ENCODE measurements around the gene MORN1.
"Not testable (repeated sequence)": the region's sequence is repeated elsewhere in the genome, so short reads cannot be mapped to it uniquely, and the experiment has no call there.

The MORN1 gene

DNA sequence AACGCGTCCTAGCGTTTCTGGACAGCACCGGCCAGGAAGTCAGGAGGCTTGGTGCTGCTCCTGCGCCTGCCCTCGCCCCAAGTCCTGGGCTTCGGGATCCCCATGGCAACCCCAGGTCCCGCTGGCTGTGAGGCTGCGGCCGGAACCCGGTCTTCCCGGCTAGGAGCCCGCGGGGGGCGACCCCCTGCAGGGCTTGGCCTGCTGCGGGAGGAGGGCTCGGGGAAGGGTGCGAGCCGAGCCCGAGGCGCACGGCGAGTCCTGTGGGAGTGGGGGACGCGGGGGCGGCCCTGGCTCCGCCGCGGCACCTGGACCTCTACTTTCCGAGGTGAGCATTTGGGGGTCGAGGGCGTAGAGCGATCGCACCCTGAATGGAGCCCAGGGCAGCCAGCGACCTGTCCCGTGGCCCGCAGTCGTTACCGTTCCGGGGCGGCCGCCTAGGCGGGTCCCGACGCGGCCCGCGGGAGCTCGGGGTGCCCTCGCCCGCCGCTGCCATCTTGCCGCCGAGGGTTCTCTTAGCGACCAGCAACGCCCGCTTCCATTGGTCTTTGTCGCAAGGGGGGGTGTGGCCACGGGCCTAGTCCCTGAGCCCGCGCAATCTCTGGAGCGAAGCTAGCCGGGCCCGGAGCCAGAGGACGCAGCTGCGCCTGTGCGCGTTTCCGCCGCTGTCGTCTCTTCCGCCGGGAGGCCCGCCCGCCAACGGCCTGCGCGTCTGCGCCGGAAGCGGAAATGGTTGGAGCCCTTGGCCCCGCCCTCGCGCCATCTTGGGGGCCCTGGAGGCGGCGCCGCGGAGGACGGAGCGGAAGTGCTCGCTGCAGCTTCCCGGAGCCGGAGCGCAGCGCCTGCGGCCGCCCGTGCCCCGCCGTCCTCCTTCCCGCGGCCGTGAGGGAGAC, at the start of gene MORN1, which contains the start of gene RER1:
MORN1 (minus strand) TSS at position 514 of the 890 bp plus-strand sequence; CDS start at position 493, 21 bp downstream.
RER1 (plus strand) TSS at position 801 of the 890 bp plus-strand sequence. CDS start 3,950 bp downstream, outside the sequence.
- peak; percentile 98 for DNase-seq

DNA sequence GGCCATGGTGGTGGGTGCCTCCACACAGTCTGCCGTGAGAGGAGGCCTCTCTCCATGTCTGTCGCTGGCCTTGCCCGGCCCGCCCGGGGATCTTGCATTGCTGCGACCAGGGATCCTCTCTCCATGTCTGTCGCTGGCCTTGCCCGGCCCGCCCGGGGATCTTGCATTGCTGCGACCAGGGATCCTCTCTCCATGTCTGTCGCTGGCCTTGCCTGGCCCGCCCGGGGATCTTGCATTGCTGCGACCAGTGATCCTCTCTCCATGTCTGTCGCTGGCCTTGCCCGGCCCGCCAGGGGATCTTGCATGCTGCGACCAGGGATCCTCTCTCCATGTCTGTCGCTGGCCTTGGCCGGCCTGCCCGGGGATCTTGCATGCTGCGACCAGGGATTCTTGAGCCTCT, 49.0 kb upstream of the MORN1 start:
- not testable (repeated sequence) for DNase-seq

DNA sequence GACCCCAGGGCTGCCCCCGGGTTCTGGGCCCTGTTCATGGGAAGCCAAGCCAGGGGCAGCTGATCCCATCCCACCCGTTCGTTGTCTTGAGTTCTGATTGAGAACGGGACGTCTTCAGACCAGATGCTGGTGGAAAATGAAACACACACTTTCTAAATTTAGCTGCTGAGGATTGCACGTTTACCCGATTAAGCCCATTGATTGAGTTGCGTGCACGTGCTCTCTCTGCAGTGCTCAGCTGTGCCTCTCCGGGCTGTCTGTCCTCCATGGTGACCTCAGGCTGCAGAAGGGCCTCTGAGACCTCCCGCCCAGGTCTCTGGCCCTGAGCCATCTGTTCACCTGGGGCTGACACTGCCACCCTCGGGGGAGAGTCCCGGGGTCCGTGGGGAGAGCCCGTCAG, 48.0 kb upstream of the MORN1 start:
- DNase-seq = no peak

DNA sequence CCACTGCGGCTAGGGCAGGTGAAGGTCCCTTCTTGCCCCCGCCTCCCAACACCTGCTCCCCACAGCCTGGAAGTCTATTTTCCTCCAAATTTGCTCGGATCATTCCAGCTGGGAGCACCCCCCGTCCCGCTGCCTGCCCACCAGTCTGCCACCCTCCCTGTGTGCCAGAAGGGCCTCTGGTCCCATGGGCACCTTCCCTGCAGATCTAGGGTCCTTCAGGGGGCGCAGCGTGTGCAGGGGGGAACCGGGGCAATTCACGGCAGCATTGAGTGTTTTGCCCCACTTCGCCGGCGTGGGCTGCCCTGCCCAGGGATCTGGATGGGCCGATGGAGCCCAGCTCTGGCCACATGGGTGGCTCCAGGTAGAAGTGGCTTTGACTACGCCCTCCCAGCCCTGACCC, 47.3 kb upstream of the MORN1 start:
- no peak for DNase-seq

DNA sequence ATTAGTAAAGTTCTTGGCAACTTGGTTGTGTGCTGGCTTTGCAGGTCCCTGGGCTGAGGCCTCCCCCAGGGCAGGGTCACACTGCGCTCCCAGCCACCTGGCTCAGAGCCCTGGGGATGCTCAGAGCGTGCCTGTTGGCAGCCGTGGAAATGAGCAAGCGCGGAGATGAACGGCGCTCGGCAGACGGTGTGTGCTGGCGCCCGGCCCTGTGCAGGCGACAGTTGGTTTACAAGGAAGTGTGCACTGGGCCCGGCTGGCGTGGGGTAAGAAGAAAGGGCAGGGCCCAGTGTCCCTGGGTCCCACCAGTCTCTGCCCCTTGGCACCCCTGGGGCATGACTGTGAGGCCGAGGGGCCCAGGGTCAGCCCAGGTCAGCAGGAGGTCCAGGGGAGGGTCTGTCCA, 46.7 kb upstream of the MORN1 start:
- no peak for DNase-seq

DNA sequence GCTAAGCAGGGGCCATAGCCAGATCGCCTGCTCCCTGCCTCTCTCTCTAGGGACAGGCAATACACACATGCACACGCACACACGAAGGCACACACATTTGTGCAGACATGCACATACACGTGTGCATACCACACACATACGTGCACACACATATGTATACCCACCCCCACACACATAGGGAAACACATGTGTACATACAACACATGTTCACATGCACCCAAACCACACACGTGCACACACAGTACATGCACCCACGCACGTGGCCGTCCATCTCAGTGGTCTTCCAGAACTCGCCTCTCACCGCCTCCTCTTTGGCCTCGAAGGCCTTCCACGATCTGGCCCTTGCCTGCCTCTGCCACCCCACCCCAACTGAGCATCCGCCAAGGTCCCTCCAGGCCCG, 46.3 kb upstream of the MORN1 start:
- no peak for DNase-seq

DNA sequence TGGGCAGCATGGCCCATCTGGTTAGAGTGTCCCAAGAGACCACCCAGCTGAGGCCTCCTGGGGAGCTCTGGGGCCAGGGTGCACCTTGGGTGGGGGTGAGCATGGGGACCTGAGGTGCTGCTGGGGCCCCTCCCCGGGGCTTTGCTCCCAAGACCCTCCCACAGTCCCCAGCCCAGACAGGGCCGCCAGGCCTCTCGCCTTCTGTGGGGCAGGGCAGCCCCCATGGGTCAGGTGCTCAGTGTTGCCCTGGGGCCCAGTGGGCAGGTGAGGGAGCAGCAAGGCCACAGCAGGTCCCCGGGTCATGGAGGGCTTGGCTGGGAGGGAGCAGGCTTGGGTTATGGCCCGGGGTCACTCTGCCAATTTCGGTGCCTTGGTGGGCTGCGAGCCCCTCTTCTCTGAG, 45.5 kb upstream of the MORN1 start:
- DNase-seq = no peak

DNA sequence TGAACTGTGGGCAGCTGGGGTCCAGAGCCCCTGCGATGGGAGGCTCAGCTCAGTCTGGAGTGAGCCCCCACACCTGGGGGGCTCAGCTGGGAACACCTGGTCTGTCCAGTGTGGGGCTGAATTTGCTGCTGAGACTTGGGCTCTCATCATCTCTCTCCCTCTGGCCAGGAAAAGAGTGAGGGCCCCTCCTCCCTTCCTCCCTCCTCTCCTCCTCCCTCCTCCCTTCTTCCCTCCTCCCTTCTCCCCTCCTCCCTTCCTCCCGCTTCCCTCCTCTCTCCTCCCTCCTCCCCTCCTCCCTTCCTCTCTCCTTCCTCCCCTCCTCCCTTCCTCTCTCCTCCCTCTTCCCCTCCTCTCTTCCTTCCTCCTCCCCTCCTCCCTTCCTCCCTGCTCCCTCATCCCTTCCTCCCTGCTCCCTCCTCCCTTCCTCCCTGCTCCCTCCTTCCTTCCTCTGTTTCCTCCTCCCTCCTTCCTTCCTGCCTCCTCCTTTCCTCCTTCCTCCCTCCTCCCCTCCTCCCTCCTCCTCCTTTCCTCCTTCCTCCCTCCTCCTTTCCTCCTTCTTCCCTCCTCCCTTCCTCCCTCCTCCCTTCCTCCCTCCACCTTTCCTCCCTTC, 44.5 kb upstream of the MORN1 start:
- no peak for DNase-seq

DNA sequence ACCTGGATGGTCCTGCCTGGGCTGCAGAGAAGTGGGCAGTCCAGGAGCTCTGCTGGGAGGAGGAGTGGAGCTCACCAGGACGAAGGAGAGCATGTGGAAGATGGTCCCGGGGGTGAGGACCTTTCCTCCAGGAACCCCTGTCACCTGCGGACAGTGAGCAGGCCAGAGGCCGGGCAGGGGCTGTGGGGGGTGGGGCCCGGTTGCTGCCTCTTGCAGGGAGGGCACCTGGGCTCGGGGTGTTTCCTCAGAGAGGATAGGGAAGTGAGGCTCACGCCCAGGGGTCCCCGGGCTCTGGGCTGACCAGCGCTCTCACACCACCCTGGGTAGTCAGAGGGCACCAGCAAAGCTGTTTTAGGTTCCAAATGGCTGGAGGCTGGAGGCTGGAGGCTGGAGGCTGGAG, 43.7 kb upstream of the MORN1 start:
- no peak for DNase-seq

DNA sequence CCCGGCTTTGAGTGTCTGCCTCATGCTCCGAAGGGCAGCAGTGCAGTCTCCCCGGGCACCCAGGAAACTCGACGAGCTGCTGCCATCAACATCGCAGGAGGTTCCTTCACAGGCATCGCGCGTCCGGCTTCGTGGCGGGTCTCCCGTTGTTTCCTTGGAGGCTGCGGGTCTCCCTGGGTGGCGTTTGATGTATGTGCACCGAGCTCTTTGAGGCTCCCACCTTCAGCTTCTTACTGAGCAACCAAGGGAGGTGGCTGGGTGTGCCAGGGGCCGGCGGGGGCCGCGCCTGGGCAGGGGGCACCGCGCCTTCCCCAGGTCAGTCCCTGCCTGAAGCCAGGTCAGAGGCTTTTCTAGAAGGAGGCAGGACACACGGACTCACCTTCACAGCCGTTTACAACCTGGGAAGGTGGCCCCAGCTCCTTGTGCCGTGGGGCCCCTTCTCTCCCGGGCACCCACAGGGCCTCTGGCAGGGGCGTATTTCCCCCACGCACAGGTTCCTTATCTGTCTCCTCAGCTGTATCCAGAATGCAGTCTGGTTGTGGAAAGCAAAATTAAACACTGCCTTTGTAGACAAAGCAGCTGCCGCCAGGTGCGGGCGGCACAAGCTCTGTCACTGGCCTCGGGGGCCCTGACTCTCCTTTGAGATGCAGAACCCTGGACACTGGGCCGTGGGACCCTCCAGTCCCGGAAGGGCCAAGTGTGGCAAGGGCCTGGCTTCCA, 42.7 kb upstream of the MORN1 start:
- DNase-seq = no peak

DNA sequence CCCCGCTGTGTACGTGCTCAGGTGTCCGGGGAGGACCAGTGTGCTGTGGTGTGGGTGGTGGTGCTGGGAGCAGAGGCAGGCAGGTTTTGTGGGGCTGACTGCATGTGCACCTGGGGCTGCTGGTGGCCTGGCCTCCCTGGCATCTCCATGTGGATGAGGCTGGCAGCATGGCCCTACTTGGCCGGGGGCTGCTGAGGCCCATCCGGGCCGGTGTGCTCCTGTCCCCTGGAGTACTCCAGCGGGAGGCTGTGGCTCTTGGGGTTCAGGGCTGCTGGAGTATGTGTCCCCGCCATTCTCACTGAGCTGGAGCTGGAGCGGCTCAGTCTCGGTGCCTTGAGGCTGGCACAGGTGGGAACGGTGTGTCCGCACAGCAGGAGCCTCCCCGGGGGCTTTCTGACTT, 41.8 kb upstream of the MORN1 start:
- DNase-seq = no peak

DNA sequence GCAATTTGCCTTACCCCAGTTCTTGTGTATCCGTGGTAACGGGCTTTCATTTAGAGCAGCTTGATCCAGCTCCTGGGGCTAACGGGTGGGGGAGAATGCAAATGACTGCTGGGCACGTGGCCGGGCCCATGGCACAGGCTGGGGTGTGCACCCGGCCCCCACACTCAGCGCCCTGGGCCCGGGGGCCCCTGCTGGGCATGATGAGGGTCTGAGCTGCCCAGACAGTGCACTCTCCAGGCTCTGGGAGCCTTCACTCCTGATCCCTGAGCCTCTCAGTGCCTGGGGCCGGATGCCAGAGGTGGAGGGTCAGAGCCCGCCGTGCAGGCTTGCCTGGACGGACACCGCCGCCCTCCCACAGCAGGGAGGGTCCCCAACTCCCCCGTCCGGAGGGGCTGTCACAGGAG, 41.1 kb upstream of the MORN1 start:
- DNase-seq = no peak

DNA sequence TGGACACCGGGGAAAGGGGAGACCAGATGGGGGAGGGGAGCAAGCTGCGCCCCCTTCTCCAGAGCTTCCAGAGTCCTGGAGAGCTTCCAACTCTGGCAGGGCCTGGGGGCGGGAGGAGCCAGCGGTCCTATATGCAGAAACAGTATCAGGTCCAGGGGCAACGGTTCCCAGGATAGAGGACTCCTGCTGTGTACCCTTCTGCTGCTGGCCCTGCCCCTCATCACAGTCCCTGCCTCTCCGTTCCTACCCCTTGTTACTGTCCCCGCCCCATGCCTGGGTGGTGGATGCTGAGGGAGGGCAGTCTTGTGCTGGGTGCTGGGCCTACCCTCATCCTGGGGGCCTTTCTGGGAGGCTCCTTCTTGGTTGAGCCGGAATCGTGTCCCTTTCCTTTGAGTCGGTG, 40.2 kb upstream of the MORN1 start:
- DNase-seq = no peak

DNA sequence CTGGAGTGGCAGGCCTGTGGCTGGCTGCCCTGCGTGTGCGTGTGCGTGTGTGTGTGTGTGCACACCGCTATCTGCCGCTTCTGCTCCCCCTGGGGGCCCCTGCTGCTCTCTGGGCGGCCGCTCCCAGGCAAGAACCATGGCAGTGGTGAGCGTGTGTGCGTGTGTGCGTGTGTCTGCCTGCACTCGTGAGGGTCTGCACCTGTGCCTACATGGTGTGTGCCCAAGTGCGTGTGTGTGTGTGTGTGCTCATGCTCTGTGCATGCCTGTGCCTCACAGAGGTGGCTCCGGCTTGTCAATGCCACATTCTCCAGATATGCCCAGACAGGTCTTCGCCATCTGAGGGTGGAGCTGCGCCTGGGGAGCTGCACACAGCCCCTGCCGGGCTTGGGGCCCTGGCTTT, 39.7 kb upstream of the MORN1 start:
- DNase-seq = no peak

DNA sequence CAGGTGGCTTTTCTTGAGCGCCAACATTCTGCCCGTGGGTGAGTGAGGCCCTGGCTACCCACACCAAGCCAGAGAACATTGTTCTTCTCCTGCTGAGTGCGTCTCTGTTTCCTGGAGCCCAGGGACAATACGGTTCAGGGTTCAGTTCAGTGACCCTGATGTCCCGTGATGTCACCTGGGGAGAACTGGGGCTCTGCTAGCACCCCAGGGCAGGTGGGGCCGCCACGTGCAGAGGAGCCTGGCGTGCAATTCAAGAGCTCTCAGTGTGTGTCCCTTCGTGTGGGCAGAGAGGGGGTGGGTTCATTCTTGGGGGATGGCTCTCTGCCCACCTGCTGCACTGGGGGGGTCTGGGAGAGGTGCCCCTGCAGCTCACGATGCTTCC, 39.2 kb upstream of the MORN1 start:
- DNase-seq = no peak

DNA sequence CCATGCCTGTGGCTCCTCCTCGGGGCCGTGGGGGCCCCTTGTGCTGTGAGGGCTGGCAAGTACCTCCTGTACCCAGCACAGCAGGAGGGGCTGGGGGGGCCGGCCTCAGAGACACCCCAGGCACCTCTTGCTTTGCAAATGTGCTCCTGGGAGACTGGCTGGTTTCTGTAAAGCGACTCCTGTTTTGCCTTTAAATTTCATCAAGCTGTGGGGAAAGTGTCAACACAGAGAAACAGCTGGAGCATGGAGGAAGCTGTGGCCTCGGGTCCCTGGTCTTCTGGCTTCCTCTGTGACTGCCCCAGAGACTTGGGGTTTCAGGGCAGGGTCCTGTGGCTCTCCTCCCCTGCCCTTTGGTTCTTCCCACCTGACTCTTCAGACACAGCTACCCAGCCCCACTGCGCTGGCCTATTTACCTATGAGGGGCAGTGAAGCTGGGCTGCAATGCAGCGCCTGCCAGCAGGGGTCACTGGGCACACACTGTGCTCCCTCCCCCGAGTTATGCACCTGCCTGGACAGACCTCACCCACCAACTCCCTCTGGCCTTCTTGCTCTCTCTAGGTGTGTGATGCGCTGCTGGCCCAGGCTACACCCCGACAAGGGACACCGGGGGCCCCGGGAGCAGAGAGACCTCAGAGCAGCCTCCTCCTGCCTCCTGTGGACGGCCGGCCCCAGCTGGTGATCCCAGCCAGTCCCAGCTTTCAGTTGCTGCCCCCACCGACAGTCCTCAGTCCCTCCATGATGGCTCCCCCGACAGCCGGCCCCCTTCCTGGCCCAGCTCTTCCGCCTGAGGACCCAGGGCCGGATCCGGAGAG, 38.6 kb upstream of the MORN1 start:
- no peak for DNase-seq

DNA sequence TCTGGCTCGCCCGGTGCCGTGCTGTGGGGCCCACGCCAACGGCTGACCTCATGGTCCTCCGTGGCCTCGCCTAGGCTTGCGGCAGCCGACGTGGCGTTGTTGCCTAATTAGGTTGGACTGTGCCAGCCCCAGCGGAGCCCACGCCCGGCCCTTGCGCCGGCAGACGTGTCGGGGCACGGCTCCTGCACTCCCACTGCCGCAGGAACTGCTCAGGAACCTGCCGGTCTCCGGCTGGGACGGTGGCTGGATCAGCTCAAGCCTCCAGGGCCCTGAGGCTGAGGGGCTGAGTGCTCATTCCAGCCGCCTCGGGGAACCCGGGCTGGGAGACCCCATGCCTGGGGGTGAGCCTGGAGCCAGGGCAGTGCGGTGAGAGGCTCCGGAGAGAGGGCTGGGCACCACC, 37.1 kb upstream of the MORN1 start:
- DNase-seq = no peak

DNA sequence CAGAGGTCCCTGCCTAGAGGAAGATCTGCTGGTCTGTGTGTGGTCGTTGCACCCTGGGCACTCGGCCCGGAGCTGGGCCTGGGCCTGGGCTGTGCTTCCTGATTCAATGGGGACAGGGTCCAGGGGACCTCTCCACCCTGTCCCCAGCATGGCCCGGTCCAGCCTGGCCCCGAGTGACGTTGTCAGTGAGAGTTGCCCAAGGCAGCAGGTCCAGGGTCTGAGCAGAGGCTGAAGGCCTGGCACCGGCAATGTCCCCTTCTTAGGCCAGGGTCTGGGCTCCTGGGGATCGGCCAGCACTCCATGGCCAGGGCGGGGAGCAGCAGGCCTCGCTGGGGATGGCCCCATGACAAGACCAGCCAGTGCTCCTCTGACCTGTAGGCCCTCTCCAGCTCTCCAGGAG, 36.6 kb upstream of the MORN1 start:
- no peak for DNase-seq

DNA sequence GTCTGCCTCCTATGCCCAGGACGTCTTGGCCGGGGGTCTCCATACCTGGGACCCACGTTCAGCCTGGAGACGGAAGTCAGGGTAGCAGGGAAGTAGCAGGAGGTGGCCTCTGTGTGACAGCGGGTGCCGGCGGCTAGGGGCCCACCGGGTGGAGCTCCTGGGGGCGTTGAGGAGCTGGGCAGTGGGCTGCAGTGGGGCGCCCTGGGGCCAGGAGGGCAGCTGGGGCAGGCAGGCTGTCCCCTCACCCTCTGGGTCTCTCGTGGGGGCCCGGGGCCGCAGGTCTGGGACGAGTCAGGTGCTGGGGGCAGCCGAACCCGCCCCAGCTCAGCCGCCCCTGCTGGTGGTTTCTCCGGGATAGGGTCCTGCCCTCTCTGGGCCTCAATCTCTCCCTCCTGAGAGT, 35.7 kb upstream of the MORN1 start:
- no peak for DNase-seq

DNA sequence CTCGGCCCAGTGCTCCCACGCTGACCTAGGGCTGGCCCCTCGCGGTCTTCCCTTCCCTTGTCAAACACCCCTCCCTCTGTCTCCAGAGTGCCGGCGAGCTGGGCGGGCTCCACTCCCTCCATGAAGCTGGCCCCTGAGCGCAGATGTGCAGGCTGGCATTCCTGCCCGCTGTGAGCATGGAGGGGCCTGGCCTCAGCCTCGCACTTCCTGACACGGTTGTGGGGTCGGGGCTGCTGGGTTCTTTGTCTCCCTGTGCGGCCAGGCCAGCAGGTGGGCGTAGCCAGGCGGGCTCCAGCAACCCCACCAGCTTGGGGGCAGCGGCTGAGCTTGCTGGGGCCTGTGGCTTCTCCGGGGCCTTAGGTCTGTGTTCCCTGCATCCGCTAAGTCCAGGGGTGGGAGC, 35.2 kb upstream of the MORN1 start:
- no peak for DNase-seq

DNA sequence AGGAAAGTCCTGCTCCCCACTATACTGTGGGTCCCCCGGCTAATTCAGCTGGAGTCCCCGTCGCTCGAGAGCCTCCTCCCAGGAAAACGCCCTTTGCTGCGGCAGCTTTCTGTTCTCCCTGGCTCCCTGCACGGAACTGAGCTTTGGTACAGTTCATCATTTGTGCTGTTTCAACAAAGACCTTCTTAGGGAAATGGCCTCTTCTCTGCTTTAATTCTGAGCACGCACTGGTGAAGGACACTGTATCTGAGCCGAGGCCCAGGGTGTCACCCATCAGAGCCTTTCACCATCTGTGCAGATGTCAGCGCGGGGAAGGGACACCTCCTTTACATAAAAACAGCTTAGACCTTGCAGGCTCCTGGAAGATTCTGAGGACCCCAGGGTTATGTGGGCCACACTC, 34.5 kb upstream of the MORN1 start:
- no peak for DNase-seq

DNA sequence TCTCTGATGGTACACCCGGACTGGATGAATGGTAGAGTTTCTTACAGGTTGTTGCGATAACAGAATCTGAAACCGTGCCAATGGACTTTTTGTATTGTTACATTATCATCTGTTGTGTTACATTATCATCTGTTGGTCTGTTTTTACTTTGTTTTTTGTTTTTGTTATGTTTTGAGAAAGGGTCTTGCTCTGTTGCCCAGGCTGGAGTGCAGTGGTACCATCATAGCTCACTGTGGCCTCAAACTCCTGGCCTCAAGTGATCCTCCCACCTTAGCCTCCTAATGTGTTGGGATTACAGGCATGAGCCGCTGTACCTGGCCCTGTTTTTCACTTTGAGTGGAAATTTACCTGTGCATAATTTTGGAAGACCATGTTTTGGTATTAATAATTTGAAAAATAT, 31.2 kb upstream of the MORN1 start:
- no peak for DNase-seq

DNA sequence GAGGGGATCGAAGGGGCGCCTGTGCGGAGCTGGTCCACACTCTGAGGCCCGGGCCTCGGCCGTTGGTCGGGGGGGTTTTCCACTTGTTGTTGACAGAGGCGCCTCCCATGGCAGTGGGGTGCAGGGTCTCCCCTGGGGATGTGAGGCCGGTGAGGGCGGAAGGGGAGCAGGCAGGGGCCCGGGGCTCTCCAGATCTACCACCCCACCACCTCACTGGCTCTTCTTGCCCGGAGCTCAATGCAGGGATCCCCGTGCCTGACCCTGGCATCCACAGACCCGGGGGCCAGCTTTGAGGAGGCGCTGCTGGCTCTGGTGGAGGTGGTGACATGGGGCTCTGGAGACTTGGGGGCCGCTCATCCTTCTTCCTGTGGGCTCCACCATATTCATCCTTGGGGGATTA, 28.1 kb upstream of the MORN1 start:
- no peak for DNase-seq

All from activated CD8-positive, alpha-beta memory T cell treated with anti-CD3 and anti-CD28 coated beads, Interleukin-2, amount 50 U/mL, for 48 hours (primary cell).